Measurements from ENCODE around the gene TM2D3. TPM values are rescaled to one million over a fixed set of nuclear protein-coding genes. Genes with fewer than 3 reads are reported as not detected.

Gene TM2D3
- total RNA-seq, 6 experiments from 2014 or later: 31.4 to 35.9 (median 32.5) TPM

- H3K36me3 Mint-ChIP-seq (ENCODE audit: low read depth): peaks cover 36% of the 10 kb centered on the region
- H3K4me1 Mint-ChIP-seq (ENCODE audit: low read depth): peaks cover 64% of the 10 kb centered on the region
Observed at GRCh38 chr15:101679806-101680205, 27.6 kb upstream of the TM2D3 start.

GRCh38 chr15:101676921-101677329 lies 24.7 kb upstream of the TM2D3 start:
- Mint-ChIP-seq H3K9me3 (no peaks in the 10 kb centered on the region), H3K36me3 (ENCODE audit: low read depth) (peaks cover 44% of the 10 kb centered on the region), H3K4me1 (ENCODE audit: low read depth) (peaks cover 57% of the 10 kb centered on the region), H3K27ac (peak overlapping the region; percentile 92), H3K4me3 (peak overlapping the region; percentile 43; the same call in 1 of the 2 replicates), H3K27me3 (ENCODE audit: insufficient read depth) (peaks cover 1% of the 10 kb centered on the region; the same call in 1 of the 2 replicates)
- no peak for DNase-seq
- TF ChIP-seq CTCF (IDR thresholded peaks at IDR 0.05): no peak

More at GRCh38 chr15:101679806-101680205, 27.6 kb upstream of the TM2D3 start:
- H3K27ac Mint-ChIP-seq: no peak overlapping the region
- H3K27me3 Mint-ChIP-seq (ENCODE audit: insufficient read depth): peaks cover 1% of the 10 kb centered on the region; the same call in 1 of the 2 replicates
- TF ChIP-seq CTCF (IDR thresholded peaks at IDR 0.05): no peak
- H3K4me3 Mint-ChIP-seq: no peak overlapping the region
- no peak for DNase-seq
- no peaks in the 10 kb centered on the region for H3K9me3 Mint-ChIP-seq

GRCh38 chr15:101675796-101676582 lies 23.8 kb upstream of the TM2D3 start:
- peak overlapping the region; percentile 82 for H3K4me3 Mint-ChIP-seq
- peak overlapping the region; percentile 92 for H3K27ac Mint-ChIP-seq
- peaks cover 57% of the 10 kb centered on the region for H3K4me1 Mint-ChIP-seq (ENCODE audit: low read depth)
- peaks cover 1% of the 10 kb centered on the region; the same call in 1 of the 2 replicates for H3K27me3 Mint-ChIP-seq (ENCODE audit: insufficient read depth)
- no peaks in the 10 kb centered on the region for H3K9me3 Mint-ChIP-seq
- DNase-seq: peak; percentile 93
- peaks cover 41% of the 10 kb centered on the region for H3K36me3 Mint-ChIP-seq (ENCODE audit: low read depth)
- TF ChIP-seq CTCF (IDR thresholded peaks at IDR 0.05): no peak

GRCh38 chr15:101675015-101675414 lies 22.8 kb upstream of the TM2D3 start:
- Mint-ChIP-seq H3K36me3 (ENCODE audit: low read depth) (peaks cover 49% of the 10 kb centered on the region), H3K4me1 (ENCODE audit: low read depth) (peaks cover 56% of the 10 kb centered on the region), H3K9me3 (no peaks in the 10 kb centered on the region), H3K4me3 (peak overlapping the region; percentile 27; the same call in 1 of the 2 replicates), H3K27ac (peak overlapping the region; percentile 92), H3K27me3 (ENCODE audit: insufficient read depth) (peaks cover 1% of the 10 kb centered on the region; the same call in 1 of the 2 replicates)
- peak; percentile 93 for DNase-seq
- no peak for TF ChIP-seq CTCF (IDR thresholded peaks at IDR 0.05)

GRCh38 chr15:101672298-101672697 lies 20.1 kb upstream of the TM2D3 start:
- Mint-ChIP-seq H3K36me3 (ENCODE audit: low read depth) (peaks cover 41% of the 10 kb centered on the region), H3K4me3 (no peak overlapping the region), H3K4me1 (ENCODE audit: low read depth) (peaks cover 44% of the 10 kb centered on the region), H3K27ac (no peak overlapping the region), H3K27me3 (ENCODE audit: insufficient read depth) (no peaks in the 10 kb centered on the region), H3K9me3 (no peaks in the 10 kb centered on the region)
- DNase-seq: no peak
- no peak for TF ChIP-seq CTCF (IDR thresholded peaks at IDR 0.05)
